GM13977 (cell line): Measurements from ENCODE around the gene SNAPIN.

ENCODE experiments used
- DNase-seq: peaks from one replicate; pipeline ENCODE4 v3.0.0; 2012; ENCODE audit warnings: low spot score
- in situ Hi-C: fragments of 300-500 bp; cut with MboI; formaldehyde crosslinking; loops from one replicate; pipeline ENCODE4 v1.12.0; 2022; ENCODE audit warnings: low sequenced_read_pairs, low pct_unique_long_range_greater_than_20kb, mixed read lengths, inconsistent platforms; ENCODE audit not compliant: unreplicated experiment
- TF ChIP-seq, protein P1 (sequence below): IDR thresholded peaks from 2 replicates; pipeline ENCODE4 v1.5.1; 2012; ENCODE audit warnings: mild to moderate bottlenecking, control low read depth; ENCODE audit not compliant: insufficient read depth; ENCODE audit errors: extremely low read depth, missing control alignments

The SNAPIN gene

GRCh38 chr1:153705484-153705883, 47.0 kb downstream of the SNAPIN start:
- DNase-seq: no peak
- in situ Hi-C loops: no loop called here
- TF ChIP-seq, protein P1, sequence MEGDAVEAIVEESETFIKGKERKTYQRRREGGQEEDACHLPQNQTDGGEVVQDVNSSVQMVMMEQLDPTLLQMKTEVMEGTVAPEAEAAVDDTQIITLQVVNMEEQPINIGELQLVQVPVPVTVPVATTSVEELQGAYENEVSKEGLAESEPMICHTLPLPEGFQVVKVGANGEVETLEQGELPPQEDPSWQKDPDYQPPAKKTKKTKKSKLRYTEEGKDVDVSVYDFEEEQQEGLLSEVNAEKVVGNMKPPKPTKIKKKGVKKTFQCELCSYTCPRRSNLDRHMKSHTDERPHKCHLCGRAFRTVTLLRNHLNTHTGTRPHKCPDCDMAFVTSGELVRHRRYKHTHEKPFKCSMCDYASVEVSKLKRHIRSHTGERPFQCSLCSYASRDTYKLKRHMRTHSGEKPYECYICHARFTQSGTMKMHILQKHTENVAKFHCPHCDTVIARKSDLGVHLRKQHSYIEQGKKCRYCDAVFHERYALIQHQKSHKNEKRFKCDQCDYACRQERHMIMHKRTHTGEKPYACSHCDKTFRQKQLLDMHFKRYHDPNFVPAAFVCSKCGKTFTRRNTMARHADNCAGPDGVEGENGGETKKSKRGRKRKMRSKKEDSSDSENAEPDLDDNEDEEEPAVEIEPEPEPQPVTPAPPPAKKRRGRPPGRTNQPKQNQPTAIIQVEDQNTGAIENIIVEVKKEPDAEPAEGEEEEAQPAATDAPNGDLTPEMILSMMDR: no peak

- TF ChIP-seq, protein P1: no peak
- in situ Hi-C loops: no loop called here
- DNase-seq: no peak
Measured at GRCh38 chr1:153711026-153711425, 52.5 kb downstream of the SNAPIN start.
